Measurements from ENCODE around the gene KCND1. TPM values are rescaled to one million over a fixed set of nuclear protein-coding genes. Genes with fewer than 3 reads are reported as not detected.

Gene KCND1
- total and polyA plus RNA-seq, 2 of the 4 experiments (the other 2 are of a cell fraction) = 0.36 to 1.8 TPM

GRCh38 chrX:48997455-48997854 lies 25.8 kb upstream of the KCND1 start:
- no peak overlapping the region for H3K56ac ChIP-seq (ENCODE audit: extremely low read depth, insufficient read depth, low read length)
- in situ Hi-C loops (cut with MboI; ENCODE audit: low sequenced_read_pairs) (no loop called here), dilution Hi-C loops (cut with HindIII; ENCODE audit: low sequenced_read_pairs, unreplicated experiment) (no loop called here), intact Hi-C loops (cut with micrococcal nuclease) (no loop called here)
- no peak overlapping the region for H3K18ac ChIP-seq (ENCODE audit: low read depth, low read length)
- no peak overlapping the region for H2BK20ac ChIP-seq (ENCODE audit: low read depth, low read length)
- H3K27ac ChIP-seq (ENCODE audit: insufficient read depth, low read length) = no peak overlapping the region
- no peaks in the 10 kb centered on the region; the same call in 1 of the 2 replicates for H3K4me1 ChIP-seq (ENCODE audit: control insufficient read depth, insufficient read depth, low read length)
- H3K36me3 ChIP-seq (ENCODE audit: control insufficient read depth, insufficient read depth, low read length) = peaks cover 18% of the 10 kb centered on the region
- no peak overlapping the region for H3K23ac ChIP-seq (ENCODE audit: low read depth, low read length)
- no peak overlapping the region for H2BK5ac ChIP-seq (ENCODE audit: low read depth, low read length, poor library complexity, severe bottlenecking)
- ATAC-seq (ENCODE audit: low read depth) (no peak), DNase-seq (no peak)
- H3K4me2 ChIP-seq (ENCODE audit: low read depth, low read length) = no peak overlapping the region
- no peak overlapping the region for H4K91ac ChIP-seq (ENCODE audit: insufficient read depth, low read depth, low read length)
- H2AFZ ChIP-seq (replicated peaks; ENCODE audit: low read length, poor library complexity) = no peak overlapping the region
- no peaks in the 10 kb centered on the region for H3K27me3 ChIP-seq (ENCODE audit: control insufficient read depth, insufficient read depth, low read length)
- no peak overlapping the region for H4K5ac ChIP-seq (ENCODE audit: low read depth, low read length)
- H4K8ac ChIP-seq (ENCODE audit: low read depth in 2 of 2, low read length in 2 of 2) = no peak overlapping the region
- H3K4ac ChIP-seq (ENCODE audit: low read depth, low read length) = no peak overlapping the region
- ChIA-PET CTCF (no interaction called here), POLR2A (ENCODE audit: unreplicated experiment) (no interaction called here)
- H3K9me1 ChIP-seq (ENCODE audit: insufficient read depth, low read length) = no peaks in the 10 kb centered on the region
- peaks cover 7 to 33% of the 10 kb centered on the region in 2 experiments for H3K79me1 ChIP-seq (ENCODE audit: low read depth in 1 of 2, low read length in 2 of 2)
- no peak overlapping the region for H2AK9ac ChIP-seq (replicated peaks; ENCODE audit: low read depth, low read length, poor library complexity)
- no peak overlapping the region for H2AK5ac ChIP-seq (ENCODE audit: low read depth, low read length)
- no peak overlapping the region for H2BK120ac ChIP-seq (ENCODE audit: low read depth, low read length)
- no peaks in the 10 kb centered on the region for H3K9me3 ChIP-seq (ENCODE audit: control insufficient read depth, insufficient read depth, low read length)
- no peak overlapping the region for H2BK15ac ChIP-seq (ENCODE audit: low read depth, low read length)
- H4K20me1 ChIP-seq (ENCODE audit: insufficient read depth, low read length) = no peaks in the 10 kb centered on the region
- H3K9ac ChIP-seq (ENCODE audit: low read depth, low read length) = no peak overlapping the region
- 85 to 90% methylated on average over 2 of the region's 3 CpGs for WGBS, 2 experiments (ENCODE audit: extremely low coverage in 2 of 2, insufficient read length in 1 of 2)
- TF ChIP-seq CTCF (conservative IDR thresholded peaks at IDR 0.05; ENCODE audit: low read depth, low read length) (no peak), POLR2A (IDR thresholded peaks at IDR 0.05; ENCODE audit: low read depth, low read length) (no peak), ELK1 (IDR thresholded peaks at IDR 0.05; ENCODE audit: borderline replicate concordance, low read depth, low read length) (no peak), SMC3 (IDR thresholded peaks at IDR 0.05; ENCODE audit: low read depth, low read length) (no peak), FOS (IDR thresholded peaks at IDR 0.05; ENCODE audit: low read depth, low read length) (no peak), NFE2L2 (IDR thresholded peaks at IDR 0.05; ENCODE audit: low read depth, low read length) (no peak), MXI1 (IDR thresholded peaks at IDR 0.05; ENCODE audit: borderline replicate concordance, low read depth, low read length) (no peak), USF2 (IDR thresholded peaks at IDR 0.05; ENCODE audit: low read depth, low read length) (no peak), MAZ (IDR thresholded peaks at IDR 0.05; ENCODE audit: borderline replicate concordance, low read depth, low read length) (no peak), CHD1 (IDR thresholded peaks at IDR 0.05; ENCODE audit: low read depth, low read length) (no peak), RCOR1 (IDR thresholded peaks at IDR 0.05; ENCODE audit: insufficient replicate concordance, low read length) (no peak), MAFK (IDR thresholded peaks at IDR 0.05; ENCODE audit: low read depth, low read length) (no peak), RAD21 (IDR thresholded peaks at IDR 0.05; ENCODE audit: low read length) (no peak), CEBPB (IDR thresholded peaks at IDR 0.05; ENCODE audit: low read depth, low read length) (no peak), BHLHE40 (IDR thresholded peaks at IDR 0.05; ENCODE audit: low read depth, low read length) (no peak), RFX5 (IDR thresholded peaks at IDR 0.05; ENCODE audit: low read depth, low read length) (no peak)
- BruUV-seq (replicated peaks) = no TSS peak
- no peak overlapping the region for H3K4me3 ChIP-seq (ENCODE audit: insufficient read depth, low read depth, low read length)
- no peak overlapping the region for H3K14ac ChIP-seq (replicated peaks; ENCODE audit: low read depth, low read length)

Data from IMR-90 (cell line).